ENCODE data around the gene PPP2R2D.

- TF ChIP-seq ZNF384 (IDR thresholded peaks at IDR 0.05) = no peak
- no peak for TF ChIP-seq NFRKB (IDR thresholded peaks at IDR 0.05)
- TF ChIP-seq ELF4 (IDR thresholded peaks at IDR 0.05) = no peak
- TF ChIP-seq FOXK2 (IDR thresholded peaks at IDR 0.05) = no peak
Observed at GRCh38 chr10:131983780-131984179, 83.0 kb downstream of the PPP2R2D start.
